Stimulated activated naive CD4-positive, alpha-beta T cell treated with Interleukin-2 at 50 U/mL for 16 hours (primary cell): ENCODE data around the gene ANAPC2.

Experiments used
- DNase-seq: peaks from one replicate; lab custom pipeline; 2025; lab: John Stamatoyannopoulos, UW

The ANAPC2 gene, protein sequence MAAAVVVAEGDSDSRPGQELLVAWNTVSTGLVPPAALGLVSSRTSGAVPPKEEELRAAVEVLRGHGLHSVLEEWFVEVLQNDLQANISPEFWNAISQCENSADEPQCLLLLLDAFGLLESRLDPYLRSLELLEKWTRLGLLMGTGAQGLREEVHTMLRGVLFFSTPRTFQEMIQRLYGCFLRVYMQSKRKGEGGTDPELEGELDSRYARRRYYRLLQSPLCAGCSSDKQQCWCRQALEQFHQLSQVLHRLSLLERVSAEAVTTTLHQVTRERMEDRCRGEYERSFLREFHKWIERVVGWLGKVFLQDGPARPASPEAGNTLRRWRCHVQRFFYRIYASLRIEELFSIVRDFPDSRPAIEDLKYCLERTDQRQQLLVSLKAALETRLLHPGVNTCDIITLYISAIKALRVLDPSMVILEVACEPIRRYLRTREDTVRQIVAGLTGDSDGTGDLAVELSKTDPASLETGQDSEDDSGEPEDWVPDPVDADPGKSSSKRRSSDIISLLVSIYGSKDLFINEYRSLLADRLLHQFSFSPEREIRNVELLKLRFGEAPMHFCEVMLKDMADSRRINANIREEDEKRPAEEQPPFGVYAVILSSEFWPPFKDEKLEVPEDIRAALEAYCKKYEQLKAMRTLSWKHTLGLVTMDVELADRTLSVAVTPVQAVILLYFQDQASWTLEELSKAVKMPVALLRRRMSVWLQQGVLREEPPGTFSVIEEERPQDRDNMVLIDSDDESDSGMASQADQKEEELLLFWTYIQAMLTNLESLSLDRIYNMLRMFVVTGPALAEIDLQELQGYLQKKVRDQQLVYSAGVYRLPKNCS

DNA sequence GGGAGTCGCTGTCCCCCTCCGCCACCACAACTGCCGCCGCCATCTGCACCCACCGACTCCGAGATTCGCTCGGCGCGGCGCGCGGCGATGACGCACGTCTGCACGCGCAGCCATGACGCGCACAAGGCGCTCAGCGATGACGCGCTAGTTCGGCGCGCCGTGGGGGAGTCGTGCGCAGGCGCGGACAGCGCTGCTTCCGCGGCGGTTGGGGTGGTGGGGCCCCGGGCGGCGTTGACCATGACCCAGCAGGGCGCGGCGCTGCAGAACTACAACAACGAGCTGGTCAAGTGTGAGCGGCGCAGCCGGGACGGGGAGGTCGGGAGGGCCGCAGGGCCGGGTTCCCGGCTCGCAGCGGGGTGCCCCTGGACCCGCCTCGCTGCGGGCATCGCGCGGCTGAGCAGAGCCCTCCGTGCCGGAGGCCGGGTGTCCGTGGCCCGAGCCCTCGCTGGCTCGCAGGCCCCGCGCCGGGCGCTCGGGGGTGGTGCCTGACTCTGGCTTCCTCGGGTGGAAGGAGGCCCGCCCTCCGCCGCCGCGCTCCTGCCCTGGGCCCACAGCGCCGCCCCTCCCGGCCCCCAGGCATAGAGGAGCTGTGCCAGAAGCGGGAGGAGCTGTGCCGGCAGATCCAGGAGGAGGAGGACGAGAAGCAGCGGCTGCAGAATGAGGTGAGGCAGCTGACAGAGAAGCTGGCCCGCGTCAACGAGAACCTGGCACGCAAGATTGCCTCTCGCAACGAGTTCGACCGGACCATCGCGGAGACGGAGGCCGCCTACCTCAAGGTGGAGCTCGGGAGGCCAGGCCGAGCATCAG is at the start of gene ANAPC2, which contains the start of gene SSNA1:
Gene ANAPC2 (minus strand): TSS at position 71 of the 807 bp plus-strand sequence. CDS start 28 bp downstream, at position 43.
Gene SSNA1 (plus strand): TSS at position 187 of the 807 bp plus-strand sequence. CDS start 51 bp downstream, at position 238.
- DNase-seq, result peak; percentile 87

DNA sequence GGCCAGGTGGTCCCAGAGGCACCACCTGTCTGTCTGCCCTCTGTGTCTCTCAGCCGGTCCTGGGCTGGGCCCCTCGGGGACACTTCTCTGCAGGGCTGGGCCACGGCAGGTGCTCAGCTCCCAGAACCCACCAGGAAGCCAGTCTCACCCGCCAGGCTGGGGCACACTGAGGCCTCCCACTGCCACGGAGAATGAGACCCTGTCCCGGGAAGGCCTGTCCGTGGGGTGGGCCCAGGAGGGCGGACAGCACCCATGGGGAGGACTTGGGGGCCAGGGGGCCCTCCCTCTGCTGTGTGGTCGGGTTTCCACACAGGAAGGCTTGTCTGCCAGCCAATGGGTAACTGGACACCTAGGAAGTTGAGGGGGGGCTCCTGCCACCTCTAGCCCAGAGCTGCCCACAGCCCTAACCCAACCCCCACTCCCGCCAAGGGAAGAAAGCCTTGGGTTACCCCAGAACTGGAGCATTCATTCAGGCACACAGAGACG is 48.6 kb upstream of the ANAPC2 start:
- DNase-seq, result no peak

DNA sequence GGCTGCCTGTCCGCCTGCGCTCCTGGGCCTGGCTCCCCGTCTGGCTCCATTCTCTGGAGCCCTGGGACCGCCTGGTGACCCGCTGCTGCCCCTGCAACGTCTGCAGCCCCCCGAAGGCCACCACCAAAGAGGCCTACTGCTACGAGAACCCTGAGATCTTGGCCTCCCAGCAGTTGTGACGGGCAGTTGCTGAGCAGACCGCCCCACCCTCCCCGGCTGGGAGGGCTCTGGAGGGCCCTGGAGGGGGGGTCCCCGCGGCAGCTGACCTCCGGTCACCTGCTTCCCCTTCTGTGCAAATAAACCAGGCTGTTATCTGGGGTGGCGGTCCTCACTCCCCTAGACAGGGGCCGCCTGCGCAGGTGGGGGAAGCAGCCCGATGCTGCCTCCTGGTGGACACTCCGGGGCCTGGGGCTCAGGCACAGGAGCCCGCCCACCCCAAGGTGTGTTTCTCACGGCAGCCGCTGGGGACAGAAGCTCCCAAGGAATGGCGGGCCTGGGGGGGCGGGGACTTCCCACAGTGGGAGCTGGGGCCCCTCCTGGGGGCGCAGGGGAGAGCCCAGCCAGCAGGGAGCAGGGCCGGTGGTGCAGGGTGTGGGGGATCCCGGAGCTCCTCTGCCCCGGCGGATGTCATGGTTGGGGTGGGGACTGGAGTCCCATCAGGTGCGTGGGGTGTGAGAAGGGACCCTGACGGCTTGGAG is 48.0 kb upstream of the ANAPC2 start:
- peak; percentile 89 for DNase-seq

DNA sequence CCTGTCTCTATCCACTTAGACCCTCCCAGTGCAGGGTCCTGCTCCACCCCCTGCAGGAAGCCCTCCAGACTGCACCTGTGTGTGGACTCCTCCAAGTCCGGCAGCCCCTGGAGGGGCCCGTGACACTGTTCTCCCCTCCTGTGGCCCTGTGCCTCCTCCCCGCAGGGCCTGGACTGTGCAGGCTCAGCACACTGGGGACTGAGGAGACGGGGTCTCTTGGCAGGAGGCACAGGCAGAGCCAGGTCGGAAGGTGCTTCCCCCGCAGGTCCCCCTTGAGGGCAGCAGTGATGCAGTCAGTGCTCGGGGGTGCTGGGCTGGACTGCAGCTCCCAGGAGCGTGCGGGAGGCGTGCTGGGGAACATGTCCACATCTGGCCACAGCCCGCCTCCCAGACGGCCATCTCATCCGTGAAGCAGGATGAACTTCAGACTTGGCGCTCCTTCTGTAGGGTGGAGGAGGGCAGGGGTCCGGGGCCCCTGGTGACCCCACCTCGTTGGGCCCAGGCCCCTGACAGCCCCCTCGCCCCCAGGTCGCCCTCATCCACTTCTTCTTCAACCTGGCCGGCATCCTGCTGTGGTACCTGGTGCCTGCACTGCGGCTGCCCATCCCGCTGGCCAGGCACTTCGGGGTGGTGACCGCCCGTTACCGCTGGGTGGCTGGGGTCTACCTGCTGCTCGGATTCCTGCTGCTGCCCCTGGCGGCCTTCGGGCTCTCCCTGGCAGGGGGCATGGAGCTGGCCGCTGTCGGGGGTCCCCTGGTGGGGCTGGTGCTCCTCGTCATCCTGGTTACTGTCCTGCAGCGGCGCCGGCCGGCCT is 47.3 kb upstream of the ANAPC2 start:
- DNase-seq, result no peak

DNA sequence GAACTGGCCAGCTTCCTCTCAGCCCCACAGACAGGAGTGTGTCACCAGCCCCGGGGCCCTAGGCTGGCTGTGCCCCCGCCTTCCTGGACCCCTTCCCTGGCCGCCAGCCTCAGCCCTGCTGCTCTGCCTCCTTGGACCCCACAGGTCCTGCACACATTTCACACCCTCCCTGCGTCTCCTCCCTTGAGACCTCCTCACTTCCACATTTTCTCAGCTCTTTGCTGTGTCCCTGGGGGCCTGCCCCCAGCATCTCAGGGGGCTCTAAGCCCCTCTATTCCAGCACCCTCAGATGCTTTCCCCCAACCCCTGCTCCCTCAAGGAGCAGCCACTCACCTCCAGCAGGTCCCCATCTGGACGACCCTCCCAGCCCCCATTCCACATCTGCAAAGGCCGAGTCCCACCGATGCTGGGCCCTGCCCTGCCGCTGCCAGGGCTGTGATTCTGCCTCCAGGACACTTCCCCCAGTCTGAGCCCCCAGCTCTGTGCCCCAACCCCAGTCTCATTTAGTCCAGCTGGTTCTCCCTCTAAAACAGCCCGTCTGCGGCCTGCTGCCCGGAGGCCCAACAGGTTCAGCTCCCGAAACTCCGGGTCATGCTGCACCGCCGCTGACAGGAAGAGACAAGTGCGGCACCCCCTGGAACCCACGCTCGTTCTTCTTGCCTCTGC is 46.5 kb upstream of the ANAPC2 start:
- DNase-seq, result no peak

DNA sequence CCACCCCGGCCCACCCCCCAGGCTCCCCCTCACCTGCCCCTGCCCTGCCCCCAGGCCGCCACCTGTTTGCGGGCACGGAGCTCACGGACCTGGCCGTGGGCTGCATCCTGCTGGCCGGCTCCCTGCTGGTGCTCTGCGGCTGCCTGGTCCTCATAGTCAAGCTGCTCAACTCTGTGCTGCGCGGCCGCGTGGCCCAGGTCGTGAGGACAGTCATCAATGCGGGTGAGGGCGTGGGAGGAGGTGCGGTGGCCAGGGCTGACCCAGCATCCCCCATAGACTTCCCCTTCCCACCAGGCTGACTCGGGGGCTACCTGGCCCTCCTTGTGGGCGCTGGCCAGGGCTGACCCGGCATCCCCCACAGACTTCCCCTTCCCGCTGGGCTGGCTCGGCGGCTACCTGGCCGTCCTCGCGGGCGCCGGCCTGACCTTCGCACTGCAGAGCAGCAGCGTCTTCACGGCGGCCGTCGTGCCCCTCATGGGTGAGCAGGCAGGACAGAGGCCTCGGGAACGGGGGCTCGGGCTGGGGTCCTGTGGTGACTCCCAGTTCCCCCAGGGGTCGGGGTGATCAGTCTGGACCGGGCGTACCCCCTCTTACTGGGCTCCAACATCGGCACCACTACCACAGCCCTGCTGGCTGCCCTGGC is 45.8 kb upstream of the ANAPC2 start:
- DNase-seq, result no peak

DNA sequence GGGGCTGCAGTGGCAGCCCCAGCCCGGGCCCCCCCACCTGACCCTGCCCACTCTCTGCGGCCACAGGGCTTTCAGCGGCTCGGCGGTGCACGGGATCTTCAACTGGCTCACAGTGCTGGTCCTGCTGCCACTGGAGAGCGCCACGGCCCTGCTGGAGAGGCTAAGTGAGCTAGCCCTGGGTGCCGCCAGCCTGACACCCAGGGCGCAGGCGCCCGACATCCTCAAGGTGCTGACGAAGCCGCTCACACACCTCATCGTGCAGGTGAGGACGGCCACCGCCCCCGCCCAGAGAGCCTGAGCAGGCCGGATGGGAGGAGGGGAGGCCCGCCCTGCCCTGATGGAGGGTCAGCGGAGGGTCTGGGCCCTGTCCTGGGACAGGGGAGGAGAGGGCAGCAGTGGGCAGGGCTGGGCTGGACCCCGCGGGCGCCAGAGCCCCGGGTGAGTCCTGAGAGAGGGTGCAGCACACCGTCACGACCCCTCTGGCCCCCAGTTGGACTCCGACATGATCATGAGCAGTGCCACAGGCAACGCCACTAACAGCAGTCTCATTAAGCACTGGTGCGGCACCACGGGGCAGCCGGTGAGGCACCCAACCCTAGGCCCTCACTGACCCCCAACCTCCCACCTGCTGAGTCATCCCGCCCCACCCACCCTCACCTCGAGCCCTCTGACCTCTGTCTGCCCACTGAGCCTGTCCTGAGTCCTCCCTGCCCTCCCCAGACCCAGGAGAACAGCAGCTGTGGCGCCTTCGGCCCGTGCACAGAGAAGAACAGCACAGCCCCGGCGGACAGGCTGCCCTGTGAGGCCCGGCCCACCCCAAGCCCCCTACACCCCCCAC is 45.0 kb upstream of the ANAPC2 start:
- DNase-seq, result no peak

DNA sequence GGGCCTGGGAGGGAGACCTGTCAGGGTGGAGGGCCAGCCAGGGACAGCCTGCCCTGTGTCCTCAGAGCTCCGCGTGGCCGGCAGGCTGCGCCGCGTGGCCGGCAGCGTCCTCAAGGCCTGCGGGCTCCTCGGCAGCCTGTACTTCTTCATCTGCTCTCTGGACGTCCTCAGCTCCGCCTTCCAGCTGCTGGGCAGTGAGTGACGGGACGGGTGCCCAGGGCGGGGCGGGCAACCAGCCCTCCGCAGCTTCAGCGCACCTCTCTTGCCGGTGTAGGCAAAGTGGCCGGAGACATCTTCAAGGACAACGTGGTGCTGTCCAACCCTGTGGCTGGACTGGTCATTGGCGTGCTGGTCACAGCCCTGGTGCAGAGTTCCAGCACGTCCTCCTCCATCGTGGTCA is 44.1 kb upstream of the ANAPC2 start:
- no peak for DNase-seq

DNA sequence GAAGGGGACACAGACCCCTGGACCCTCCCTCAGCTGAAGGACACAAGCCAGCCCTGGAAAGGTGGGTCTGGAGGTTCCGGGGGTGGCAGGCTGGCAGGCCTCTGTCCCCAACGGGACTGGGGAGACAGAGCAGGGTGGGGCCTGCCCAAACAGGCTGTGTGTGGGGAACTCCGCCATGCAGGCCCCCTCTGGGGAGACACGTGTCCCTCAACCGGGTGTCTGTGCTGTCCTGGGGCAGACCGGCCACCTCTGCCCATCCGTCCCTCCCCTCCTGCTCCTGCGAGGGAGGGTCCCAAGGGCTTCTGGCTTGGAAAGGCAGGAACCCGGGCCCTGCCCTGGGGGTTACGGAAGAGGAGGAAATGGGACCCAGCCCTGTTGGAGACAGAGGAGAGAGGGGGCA is 43.7 kb upstream of the ANAPC2 start:
- DNase-seq, result no peak

DNA sequence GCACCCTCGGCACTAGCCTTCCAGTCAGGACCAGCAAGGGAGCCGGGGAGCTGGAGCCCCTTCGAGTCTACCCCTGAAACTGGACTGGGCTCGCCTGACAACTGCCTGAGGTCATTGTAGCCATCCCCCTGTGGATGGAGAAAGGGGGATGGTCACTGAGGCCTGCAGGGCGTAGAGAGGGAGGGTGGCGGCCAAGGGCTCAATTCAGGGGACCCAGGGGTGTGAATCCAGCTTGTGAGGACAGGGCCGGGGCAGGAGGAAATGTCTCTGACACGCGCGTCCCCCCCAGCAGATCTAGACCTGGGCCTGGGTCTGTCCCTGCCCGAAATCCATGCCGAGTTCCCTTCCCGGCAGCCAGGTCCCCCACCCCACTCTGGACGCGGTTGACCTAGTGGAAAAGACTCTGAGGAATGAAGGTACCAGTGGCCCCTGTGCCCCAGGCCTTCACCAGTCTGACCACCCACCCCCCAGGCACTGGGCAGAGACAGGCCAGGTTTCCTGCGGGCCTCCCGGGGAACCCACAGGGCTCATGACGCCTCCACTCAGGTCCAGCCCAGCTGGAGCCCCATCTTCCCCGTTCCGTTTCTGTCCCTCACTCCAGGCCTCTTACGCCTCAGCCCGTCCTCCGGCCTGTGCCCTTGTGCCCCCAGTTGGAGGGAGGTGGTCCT is 43.1 kb upstream of the ANAPC2 start:
- no peak for DNase-seq

DNA sequence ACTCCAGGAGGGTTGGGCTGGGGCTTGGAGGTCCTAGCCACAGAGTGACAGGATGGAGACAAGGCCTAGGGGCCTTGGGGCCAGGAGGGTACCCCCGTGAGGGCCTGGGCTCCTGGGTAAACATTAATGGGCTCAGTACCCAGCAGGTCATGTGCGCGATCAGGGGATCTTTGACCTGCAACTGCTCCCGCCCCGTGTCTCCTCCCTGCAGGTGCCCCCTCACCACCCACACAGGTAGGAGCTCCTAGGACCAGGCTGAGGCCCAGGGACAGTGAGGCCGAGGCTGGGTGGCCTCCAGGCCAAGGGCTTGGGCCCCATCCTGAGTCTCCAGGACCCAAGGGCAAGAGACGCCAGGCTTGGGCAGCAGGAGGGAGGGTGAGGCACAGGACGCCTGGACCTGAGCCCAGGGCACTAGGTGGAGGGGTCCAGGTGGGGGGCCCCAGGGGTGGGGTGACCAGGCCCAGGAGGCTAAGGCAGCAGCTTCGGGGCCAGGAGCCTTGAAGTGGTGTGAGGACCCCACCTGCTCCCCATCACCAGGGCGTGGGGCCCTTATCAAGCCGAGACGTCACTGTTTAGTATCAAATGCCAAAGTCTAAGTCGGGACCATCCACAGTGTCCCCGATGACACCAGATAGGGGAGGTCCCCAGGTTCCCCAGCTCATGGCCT is 42.5 kb upstream of the ANAPC2 start, which contains the start of gene SLC34A3:
Gene SLC34A3 (plus strand): TSS at position 197 of the 667 bp plus-strand sequence. CDS start 802 bp downstream, outside the sequence.
- DNase-seq, result no peak

DNA sequence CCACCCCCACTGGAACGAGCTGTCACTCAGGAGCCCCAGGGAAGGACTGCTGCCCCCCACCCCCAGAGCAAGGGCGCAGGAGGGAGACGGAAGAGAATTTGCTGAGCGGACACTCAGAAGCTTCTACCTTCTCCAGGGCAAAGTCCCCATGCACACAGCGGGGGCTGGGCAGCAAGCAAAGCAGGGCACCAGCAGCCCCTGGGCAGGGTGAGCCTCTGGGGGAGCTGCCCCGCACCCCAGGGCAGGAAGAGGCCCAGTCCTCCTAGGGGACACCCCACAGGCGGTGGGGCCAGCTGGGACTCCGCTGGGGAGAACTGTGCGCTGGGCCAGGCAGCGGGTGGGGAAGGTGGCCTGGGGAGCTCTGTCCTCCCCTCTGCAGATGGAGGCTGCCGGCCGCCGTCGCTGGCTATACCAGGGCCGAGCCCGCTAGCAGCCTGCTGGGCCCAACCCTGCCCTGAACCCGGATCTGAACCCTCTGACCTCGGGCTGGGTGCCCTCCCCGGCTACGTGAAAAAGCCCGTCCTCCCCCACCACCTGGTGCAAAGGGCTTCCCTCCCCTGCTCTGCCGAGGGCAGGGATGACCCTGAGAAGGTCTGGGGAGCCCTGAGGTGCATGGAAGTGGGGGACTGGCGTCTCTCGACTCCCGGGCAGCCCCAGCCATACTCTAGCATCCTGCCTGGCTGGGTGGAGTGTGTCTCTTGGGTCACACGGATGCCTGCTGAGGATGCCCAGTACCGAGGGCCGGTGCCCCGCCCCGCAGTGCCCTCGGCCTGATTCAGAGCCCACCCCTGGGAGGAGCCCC is 41.7 kb upstream of the ANAPC2 start:
- DNase-seq, result no peak

DNA sequence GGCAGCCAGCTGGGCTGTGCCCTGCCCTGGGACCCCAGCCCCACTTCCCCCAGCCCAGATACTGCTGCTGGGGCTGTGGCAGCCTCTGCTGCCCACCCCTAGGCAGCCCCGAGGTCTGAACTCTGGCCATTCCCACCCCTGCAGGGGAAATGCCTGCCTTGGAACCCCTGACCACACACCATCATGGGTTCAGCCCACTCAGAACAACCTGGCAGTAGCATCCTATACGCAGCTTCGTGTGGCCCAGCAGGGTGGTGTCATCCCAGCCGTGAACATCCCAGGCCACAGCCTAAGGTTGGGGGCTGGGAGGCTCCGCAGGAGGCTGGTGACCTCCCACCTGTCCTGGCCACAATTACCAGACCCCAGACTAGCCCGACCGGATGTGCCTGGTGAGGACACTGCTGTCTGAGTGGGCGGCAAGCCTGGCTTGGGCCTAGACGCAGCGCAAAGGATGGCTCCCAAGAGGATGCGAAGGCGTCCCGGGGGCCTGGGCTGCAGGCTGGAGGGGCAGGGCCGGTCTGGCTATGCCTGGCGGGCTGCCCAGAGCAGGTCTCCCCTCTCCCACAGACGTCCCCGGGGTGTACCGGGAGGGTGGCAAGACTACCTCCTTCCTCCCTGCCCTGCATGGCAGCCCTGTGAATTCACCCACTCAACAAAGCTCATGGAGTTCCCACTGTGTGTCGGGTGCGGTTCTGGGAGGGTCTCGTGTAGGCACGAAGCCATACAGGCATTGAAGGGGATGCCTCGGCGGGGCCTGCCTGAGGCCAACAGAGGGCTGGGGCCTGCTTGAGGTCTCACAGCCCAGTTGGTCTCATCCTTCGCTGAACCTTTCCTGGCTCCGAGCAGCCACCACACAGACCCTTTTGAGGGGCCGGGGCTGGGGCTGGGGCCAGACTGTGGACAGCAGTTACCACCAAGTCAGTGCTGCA is 40.9 kb upstream of the ANAPC2 start:
- DNase-seq, result no peak

DNA sequence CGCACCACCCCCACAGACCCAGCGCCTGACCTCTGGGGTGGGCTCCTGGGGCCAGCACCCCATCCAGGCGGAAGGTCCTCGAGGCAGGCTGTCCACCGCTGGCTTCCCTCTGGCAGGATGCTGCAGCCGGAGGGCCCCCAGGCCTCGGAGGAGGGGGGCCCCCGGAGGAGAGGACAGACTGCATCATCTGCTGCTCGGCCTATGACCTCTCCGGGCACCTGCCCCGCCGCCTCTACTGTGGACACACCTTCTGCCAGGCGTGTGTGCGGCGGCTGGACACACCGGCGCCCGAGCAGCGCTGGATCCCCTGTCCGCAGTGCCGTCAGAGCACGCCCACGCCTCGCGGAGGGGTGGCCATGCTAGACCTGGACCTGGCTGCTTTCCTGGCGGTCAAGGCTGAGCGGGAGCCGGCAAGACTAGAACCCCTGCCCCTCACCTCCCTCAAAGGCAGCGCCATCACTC is 40.2 kb upstream of the ANAPC2 start:
- no peak for DNase-seq

DNA sequence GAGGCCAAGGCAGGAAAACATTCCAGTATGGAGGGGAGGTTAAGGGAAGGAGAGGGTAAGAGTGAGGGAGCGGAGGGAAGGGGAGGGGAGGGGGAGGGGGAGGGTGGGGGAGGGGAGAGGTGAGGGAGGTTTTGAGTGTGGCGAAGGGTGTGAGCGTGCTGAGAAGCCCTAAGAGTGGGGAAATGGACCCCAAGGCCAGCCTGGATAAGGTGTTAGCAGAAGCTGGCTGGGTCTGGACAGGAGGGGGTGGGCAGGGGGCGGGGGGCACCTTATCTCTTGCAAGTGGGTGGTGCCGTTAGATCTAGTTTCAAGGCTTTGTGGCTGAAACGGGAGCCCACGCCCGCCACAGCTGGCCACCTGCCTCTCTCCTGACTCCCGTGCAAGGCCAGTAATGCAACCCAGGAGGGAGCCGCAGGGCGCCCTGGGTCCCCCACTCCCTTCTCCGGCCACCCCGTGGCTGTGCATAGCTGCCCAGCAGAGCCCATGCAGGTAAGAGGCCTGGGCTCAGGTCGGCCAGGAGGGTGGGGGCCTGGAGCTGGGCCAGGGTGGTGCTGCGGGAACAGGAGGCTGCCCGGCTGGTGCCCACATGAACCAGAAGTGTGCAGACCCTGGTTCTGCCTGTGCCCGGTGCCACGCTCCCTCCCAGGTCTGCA is 39.6 kb upstream of the ANAPC2 start:
- no peak for DNase-seq
